ENCODE results near the gene UCN.
"Not testable (repeated sequence)": the region's sequence is repeated elsewhere in the genome, so short reads cannot be mapped to it uniquely, and the experiment has no call there.

Gene UCN

GRCh38 chr2:27308359-27308881, at the start of gene UCN:
TSS of gene UCN (minus strand) at chr2:27308445. CDS start at chr2:27307895, 550 bp downstream.
- DNase-seq: peak; percentile 13

- peak; percentile 98 for DNase-seq
These were observed 48.3 kb upstream of the UCN start, which contains the start of gene GTF3C2 for GRCh38 chr2:27356382-27357181. TSS of gene GTF3C2 (minus strand) at chr2:27356764. CDS start at chr2:27343554, 13,210 bp downstream.

DNA sequence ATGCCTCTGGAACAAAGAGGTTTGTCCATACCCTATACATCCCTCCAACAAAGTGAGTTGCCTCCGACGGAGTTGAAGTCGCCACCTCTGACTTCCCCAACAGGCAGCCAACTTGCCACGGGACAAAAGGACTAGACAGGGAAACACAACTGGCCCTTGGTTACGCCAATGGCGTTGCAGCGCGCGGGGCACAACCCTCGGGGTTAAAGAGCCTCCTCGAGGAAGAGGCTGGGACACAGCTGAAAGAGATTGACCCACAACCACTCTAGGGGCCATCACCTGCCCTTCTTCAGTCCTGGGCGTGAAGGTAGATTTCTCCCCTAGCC, 47.8 kb upstream of the UCN start:
- DNase-seq: peak; percentile 78

DNA sequence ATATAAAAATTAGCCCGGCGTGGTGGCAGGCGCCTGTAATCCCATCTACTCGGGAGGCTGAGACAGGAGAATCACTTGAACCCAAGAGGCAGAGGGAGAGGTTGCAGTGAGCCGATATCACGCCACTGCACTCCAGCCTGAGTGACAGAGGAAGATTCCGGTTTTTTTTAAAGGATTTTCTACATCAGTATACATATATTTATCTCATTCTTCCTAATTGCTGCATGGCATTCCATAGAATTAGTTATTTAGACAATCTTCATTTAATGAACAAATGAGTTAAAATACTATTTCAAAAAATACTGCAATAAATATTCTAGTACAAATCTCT, 46.3 kb upstream of the UCN start:
- no peak for DNase-seq

- no peak for DNase-seq
These were observed 45.7 kb upstream of the UCN start for GRCh38 chr2:27353762-27354596.

DNA sequence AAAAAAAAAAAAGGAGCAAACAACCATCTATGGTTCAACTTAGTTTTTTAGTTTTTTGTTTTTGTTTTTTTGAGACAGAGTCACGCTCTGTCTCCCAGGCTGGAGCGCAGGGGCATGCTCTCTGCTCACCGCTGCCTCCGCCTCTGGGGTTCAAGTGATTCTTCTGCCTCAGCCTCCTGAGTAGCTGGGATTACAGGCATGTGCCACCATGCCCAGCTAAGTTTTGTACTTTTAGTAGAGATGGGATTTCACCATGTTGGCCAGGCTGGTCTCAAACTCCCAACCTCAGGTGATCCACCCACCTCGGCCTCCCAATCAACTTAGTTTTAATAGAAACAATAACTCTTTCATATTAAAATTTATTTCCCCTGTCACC, 45.1 kb upstream of the UCN start:
- DNase-seq: not testable (repeated sequence)

GRCh38 chr2:27351802-27352598, 43.8 kb upstream of the UCN start:
- no peak for DNase-seq

DNA sequence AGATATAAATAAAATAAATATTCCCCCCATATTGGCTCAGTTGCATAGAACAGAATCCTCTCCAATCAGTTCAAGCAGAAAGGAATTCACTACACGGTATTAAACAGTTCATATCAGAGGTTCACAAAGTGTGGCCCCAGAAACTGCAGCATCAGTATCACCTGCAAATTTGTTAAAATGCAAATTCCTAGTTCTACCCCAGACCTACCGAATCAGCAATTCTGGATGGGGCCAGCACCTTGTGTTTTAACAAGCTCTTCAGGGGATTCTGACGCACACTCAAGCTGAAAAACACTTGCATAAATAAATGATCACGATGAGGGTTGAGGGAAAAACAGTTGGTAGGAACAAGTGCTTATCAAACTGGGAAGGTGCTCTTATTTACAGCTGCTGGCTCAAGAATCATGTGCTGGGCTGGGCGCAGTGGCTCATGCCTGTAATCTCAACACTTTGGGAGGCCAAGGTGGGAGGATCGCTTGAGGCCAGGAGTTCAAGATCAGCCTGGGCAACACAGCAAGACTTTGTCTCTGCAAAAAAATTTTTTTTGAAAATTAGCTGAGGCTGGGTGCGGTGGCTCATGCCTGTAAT, 42.0 kb upstream of the UCN start:
- DNase-seq: no peak

GRCh38 chr2:27347641-27348040, 39.4 kb upstream of the UCN start:
- DNase-seq: no peak

DNA sequence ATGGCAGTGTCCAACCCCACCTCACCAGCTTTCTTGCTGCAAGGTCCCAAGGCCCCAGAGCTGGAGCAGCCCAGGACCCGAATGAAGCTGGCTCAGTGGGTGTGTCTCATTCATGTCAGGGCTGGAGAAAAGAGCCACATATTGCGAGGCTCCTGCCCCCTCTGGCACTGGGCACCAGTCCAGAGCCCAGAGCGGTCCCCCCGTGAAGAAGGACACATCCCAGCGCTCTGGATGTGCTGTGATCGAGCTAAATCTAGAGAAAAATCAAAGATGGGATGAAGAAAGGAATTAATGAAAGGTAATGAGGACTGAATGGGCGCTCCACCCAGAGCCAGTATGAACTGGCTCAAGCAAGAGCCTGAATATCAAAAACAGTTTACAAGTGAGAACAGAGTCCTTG, 27.9 kb upstream of the UCN start:
- no peak for DNase-seq

DNA sequence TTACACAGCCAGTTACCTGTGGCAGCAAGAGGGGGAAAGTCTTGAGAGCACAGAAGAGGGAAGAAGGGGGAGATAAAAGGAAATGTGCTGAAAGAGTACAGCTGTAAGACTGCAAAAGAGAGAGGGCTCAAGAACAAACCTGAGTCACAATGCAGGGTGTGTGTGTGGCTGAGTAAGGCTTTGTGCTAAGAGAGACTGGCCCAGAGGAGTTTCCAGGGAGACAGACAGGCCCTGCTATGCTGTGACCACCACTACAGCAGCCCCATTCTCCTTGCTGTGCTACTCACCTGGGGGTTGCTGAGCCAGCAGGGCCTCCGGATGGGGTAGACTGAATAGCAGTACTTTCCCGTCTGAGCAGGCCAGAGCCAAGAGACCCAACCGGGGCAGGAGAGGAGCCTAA, 27.1 kb upstream of the UCN start:
- DNase-seq: no peak

DNA sequence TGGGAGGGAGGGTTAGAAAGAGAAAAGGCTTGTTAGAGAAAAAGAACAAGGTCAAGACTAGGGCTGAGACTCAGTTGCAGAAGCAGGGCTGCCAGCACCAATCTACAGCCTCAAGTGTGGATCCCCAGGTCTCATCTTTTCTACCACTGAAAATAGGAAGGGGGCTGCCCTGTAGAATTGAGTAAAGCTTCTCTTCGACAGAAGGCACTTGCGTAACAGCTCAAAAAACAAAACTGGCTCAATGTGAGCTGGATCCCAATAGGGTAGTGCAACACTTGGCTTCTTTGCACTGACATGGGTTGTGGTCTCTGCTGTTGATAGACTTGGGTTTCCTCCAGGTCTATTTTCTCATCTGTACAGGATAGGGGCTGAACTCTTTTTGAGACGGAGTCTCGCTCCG, 16.5 kb upstream of the UCN start:
- no peak for DNase-seq

DNA sequence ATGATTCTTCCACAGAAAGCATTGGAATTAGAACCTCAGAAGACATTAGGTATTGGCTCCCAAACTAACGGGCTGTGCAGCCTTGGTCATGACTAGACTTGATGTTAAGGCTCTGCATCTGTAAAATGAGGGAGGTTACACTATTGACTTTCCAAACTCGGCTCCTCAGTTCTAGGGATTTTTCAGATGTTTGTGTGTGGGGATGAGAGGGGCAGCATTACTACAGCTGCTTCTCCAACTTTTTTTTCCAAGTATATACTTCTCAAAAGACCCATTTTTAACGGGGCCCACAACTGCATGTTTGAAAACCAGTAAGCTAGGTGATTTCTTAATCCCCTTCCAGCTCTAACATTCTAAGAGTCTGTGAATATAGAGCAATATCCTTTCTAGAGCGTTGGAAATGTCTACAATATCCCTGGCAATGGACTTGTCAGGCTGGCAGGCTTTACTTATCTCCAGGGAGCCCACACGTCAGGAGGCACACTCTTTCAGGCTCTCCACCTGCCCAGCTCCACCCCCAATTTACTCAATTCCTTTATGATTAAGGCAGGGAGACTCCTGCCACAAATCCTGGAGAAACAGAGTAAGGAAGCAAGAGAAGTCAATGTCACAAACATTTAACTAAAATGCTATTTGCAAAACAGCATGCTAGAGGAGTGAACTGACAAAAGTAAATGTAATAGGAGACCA, 15.5 kb upstream of the UCN start:
- peak; percentile 43 for DNase-seq

- DNase-seq: peak; percentile 96
These were observed 14.7 kb upstream of the UCN start, which contains the start of gene MPV17 for GRCh38 chr2:27322766-27323595. TSS of gene MPV17 (minus strand) at chr2:27323097. CDS start at chr2:27322517, 580 bp downstream.

DNA sequence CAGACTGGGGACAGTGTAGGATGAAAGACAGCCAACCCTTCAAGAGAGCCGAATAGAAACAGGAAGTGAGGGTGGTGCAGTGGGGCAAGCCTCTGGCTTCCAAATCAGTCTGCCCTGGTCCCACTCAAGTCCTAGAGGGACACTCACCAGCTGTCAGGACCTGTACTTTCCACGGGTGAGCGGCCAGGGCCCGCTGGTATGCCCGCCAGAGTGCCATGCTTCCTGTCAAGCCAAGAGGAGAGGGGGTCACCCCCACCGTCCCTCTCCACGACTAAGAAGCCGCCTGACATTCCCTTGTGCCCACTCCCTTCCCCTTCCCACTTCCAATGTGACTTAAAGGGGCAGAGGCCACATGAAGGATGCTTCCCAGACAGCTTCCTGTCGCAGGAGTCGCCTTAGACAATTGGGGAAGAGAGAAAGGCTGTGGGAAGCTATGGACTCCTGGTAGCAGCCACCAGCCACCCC, 14.1 kb upstream of the UCN start:
- DNase-seq: peak; percentile 56

DNA sequence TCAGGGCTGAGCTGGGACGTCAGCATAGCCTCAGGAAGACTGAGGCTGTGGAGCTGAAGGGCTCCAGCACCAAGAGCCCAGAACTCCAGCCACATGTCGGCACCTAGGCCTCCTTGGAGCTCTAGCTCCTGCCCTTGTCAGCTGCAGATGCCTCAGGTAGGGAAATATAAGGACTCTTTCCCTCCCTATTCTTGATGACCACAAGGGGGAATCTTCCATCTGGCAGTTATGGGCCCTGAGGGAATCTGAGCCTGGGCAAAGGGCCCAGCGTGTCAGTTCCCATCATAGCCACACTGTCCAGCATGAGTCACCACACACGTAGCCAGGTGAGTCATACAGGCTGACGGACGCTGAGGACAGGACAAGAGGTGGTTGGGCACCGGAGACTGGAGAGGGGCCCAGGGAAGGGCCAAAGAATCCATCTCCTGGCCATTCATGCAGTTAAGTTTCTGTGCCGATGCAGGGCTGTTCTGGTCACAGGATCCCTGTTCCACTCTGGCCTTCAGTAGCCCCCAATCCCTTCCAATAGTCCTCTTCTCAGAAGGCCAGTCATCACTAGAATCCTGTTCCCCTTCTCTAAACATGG, 12.8 kb upstream of the UCN start:
- peak; percentile 97 for DNase-seq

- not testable (repeated sequence) for DNase-seq
These were observed 11.6 kb upstream of the UCN start for GRCh38 chr2:27319839-27320238.

DNA sequence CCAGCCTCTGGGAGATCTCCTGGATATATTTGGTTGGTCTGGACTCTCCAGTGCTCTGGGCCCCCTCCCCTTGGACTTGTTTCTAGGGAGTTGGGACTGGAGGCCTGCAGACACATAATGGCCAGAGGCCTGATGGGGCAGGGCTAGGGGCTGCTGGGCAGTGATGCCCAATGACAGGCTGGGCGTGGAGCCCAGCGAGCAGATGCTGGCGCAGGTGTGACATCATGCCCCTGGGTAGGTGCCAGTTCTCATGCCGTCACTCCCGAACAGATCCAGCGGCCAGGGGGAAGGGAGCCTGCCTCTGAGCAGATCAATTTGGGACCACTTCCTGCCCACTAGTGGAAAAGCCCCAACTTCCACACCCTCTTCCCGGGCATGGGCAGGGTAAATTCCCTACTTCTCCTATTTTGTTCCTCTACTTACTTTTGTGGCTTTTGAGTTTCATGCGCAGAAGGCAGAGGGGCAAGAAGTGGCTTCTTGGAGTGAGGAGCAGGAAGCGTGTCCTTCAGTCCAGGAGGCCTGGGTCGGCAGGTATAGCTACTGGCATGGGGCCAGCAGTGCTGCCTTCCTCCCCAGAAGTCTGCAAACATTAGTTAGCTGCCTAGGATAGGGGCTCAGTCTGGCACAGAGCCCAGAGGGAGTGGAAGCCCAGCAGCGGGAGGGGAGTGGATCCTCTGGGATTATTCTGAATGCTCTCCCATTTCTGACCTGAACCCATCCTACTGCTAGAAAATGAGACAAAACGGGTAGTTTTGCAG, 8.6 kb upstream of the UCN start:
- peak; percentile 24 for DNase-seq

DNA sequence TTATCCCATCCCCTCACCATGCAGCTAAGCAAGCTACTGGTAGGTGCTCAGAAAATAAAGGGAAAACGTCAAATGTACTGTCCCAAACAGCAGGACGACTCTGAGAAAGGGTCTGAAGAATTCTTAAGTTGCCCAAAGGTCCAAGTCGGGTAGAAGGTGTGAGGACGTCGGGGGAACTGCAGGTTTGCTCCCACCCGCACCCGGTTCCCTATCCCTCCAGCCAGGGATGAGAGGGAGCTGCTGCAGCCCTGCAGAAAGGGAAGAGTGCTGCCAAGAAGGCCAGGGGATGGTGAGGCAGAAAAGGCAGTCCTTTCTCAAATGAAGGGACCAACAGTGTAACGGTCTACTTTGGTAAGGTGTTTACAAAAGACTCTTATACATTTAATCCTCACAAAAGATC, 6.9 kb upstream of the UCN start:
- no peak for DNase-seq

DNA sequence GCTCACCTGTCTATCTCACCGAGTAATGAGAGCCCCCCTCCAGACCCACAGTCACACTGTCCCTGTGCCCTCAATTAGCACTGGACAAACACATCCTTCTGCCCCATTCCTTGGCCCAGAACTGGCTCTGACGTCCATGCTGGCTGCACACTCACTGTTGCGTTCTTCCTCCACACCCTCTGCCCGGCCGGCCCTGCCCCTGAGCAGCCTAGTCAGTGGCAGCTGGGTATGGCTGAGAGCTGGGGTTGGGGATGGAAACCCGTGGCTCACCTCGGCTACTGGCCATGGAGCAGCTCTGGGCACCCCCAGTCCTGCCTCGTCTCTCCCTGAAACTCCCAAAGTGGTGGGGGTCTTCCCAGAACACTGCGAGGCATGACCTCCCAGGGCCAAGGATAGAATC, 6.5 kb upstream of the UCN start:
- DNase-seq: no peak
